COR-L47 (cell line): ENCODE data around the gene SSNA1.

ENCODE experiments used
- DNase-seq: peaks from one replicate; lab custom pipeline; 2025; lab: John Stamatoyannopoulos, UW

SSNA1 gene

GRCh38 chr9:137221506-137222111 lies 33.1 kb downstream of the SSNA1 start:
- peak; percentile 38 for DNase-seq

GRCh38 chr9:137222190-137223077 lies 34.0 kb downstream of the SSNA1 start, which contains the start of gene RNF208:
Gene RNF208, minus strand, starts transcription at chr9:137222240. Its CDS starts 1,028 bp downstream, at chr9:137221212.
- DNase-seq, result no peak

DNA sequence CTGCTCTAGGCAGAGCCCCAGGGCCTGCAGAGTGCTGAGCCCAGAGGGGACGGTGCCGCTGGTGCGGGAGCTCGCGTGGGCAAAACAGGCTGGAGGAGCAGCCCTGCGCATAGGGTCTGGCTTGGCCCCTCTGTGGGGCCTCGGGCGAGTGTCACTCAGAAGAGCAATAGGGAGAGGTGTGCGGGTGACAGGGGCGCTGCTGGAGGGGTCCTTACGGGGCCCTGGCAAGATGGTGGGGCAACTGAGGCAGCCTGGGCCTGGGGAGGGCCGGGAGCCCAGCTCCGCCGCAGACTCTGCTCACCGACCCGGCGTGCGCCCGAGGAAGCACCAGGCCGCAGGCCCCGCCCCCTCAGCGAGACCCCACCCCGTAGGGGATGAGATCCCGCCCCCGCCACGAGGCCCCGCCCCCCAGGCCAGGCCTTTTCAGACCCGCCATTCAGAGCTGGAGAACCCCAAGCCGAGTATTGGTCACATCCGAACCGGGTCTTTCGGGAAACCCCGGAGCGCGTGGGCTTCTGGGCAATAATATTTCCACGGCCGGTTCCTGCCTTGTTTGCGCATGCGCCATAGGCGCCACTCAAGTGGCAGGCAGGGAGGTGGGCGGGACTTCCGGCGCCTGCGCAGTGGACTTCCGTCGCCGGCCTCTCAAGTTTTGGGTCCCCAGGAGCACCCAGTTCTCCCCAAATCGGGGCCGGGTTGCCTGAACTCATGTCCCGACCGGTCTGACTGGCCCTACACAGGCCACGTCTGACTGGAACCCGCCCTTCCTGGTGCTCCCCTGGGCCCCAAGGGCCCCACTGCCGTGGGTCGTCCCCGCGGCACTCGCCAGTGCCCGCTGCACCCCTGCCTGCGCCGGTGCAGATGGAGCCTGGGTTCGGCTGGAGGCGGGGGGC lies 34.8 kb downstream of the SSNA1 start:
- peak; percentile 98 for DNase-seq

- DNase-seq, result no peak
Measured at GRCh38 chr9:137224830-137225694, 36.6 kb downstream of the SSNA1 start, which contains the start of gene CYSRT1. Gene CYSRT1, plus strand, starts transcription at chr9:137225174. Its CDS starts 448 bp downstream, at chr9:137225622.

GRCh38 chr9:137225699-137226331 lies 37.3 kb downstream of the SSNA1 start:
- no peak for DNase-seq

- DNase-seq, result no peak
Measured at GRCh38 chr9:137226338-137227053, 38.0 kb downstream of the SSNA1 start.

- DNase-seq, result peak; percentile 75
Measured at GRCh38 chr9:137227054-137227852, 38.8 kb downstream of the SSNA1 start, which contains the start of gene RNF224. Gene RNF224, plus strand, starts transcription at chr9:137227502. Its CDS starts 834 bp downstream, at chr9:137228336.

DNA sequence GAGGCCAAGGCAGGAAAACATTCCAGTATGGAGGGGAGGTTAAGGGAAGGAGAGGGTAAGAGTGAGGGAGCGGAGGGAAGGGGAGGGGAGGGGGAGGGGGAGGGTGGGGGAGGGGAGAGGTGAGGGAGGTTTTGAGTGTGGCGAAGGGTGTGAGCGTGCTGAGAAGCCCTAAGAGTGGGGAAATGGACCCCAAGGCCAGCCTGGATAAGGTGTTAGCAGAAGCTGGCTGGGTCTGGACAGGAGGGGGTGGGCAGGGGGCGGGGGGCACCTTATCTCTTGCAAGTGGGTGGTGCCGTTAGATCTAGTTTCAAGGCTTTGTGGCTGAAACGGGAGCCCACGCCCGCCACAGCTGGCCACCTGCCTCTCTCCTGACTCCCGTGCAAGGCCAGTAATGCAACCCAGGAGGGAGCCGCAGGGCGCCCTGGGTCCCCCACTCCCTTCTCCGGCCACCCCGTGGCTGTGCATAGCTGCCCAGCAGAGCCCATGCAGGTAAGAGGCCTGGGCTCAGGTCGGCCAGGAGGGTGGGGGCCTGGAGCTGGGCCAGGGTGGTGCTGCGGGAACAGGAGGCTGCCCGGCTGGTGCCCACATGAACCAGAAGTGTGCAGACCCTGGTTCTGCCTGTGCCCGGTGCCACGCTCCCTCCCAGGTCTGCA lies 39.5 kb downstream of the SSNA1 start:
- no peak for DNase-seq

DNA sequence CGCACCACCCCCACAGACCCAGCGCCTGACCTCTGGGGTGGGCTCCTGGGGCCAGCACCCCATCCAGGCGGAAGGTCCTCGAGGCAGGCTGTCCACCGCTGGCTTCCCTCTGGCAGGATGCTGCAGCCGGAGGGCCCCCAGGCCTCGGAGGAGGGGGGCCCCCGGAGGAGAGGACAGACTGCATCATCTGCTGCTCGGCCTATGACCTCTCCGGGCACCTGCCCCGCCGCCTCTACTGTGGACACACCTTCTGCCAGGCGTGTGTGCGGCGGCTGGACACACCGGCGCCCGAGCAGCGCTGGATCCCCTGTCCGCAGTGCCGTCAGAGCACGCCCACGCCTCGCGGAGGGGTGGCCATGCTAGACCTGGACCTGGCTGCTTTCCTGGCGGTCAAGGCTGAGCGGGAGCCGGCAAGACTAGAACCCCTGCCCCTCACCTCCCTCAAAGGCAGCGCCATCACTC lies 40.1 kb downstream of the SSNA1 start:
- no peak for DNase-seq

GRCh38 chr9:137228968-137229896 lies 40.8 kb downstream of the SSNA1 start:
- DNase-seq, result no peak

DNA sequence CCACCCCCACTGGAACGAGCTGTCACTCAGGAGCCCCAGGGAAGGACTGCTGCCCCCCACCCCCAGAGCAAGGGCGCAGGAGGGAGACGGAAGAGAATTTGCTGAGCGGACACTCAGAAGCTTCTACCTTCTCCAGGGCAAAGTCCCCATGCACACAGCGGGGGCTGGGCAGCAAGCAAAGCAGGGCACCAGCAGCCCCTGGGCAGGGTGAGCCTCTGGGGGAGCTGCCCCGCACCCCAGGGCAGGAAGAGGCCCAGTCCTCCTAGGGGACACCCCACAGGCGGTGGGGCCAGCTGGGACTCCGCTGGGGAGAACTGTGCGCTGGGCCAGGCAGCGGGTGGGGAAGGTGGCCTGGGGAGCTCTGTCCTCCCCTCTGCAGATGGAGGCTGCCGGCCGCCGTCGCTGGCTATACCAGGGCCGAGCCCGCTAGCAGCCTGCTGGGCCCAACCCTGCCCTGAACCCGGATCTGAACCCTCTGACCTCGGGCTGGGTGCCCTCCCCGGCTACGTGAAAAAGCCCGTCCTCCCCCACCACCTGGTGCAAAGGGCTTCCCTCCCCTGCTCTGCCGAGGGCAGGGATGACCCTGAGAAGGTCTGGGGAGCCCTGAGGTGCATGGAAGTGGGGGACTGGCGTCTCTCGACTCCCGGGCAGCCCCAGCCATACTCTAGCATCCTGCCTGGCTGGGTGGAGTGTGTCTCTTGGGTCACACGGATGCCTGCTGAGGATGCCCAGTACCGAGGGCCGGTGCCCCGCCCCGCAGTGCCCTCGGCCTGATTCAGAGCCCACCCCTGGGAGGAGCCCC lies 41.6 kb downstream of the SSNA1 start:
- DNase-seq, result no peak

DNA sequence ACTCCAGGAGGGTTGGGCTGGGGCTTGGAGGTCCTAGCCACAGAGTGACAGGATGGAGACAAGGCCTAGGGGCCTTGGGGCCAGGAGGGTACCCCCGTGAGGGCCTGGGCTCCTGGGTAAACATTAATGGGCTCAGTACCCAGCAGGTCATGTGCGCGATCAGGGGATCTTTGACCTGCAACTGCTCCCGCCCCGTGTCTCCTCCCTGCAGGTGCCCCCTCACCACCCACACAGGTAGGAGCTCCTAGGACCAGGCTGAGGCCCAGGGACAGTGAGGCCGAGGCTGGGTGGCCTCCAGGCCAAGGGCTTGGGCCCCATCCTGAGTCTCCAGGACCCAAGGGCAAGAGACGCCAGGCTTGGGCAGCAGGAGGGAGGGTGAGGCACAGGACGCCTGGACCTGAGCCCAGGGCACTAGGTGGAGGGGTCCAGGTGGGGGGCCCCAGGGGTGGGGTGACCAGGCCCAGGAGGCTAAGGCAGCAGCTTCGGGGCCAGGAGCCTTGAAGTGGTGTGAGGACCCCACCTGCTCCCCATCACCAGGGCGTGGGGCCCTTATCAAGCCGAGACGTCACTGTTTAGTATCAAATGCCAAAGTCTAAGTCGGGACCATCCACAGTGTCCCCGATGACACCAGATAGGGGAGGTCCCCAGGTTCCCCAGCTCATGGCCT lies 42.4 kb downstream of the SSNA1 start, which contains the start of gene SLC34A3:
Gene SLC34A3, plus strand, starts transcription at position 197 of the 667 bp plus-strand sequence. CDS start 802 bp downstream, outside the sequence.
- no peak for DNase-seq

DNA sequence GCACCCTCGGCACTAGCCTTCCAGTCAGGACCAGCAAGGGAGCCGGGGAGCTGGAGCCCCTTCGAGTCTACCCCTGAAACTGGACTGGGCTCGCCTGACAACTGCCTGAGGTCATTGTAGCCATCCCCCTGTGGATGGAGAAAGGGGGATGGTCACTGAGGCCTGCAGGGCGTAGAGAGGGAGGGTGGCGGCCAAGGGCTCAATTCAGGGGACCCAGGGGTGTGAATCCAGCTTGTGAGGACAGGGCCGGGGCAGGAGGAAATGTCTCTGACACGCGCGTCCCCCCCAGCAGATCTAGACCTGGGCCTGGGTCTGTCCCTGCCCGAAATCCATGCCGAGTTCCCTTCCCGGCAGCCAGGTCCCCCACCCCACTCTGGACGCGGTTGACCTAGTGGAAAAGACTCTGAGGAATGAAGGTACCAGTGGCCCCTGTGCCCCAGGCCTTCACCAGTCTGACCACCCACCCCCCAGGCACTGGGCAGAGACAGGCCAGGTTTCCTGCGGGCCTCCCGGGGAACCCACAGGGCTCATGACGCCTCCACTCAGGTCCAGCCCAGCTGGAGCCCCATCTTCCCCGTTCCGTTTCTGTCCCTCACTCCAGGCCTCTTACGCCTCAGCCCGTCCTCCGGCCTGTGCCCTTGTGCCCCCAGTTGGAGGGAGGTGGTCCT lies 43.0 kb downstream of the SSNA1 start:
- no peak for DNase-seq

DNA sequence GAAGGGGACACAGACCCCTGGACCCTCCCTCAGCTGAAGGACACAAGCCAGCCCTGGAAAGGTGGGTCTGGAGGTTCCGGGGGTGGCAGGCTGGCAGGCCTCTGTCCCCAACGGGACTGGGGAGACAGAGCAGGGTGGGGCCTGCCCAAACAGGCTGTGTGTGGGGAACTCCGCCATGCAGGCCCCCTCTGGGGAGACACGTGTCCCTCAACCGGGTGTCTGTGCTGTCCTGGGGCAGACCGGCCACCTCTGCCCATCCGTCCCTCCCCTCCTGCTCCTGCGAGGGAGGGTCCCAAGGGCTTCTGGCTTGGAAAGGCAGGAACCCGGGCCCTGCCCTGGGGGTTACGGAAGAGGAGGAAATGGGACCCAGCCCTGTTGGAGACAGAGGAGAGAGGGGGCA lies 43.6 kb downstream of the SSNA1 start:
- no peak for DNase-seq

DNA sequence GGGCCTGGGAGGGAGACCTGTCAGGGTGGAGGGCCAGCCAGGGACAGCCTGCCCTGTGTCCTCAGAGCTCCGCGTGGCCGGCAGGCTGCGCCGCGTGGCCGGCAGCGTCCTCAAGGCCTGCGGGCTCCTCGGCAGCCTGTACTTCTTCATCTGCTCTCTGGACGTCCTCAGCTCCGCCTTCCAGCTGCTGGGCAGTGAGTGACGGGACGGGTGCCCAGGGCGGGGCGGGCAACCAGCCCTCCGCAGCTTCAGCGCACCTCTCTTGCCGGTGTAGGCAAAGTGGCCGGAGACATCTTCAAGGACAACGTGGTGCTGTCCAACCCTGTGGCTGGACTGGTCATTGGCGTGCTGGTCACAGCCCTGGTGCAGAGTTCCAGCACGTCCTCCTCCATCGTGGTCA lies 44.0 kb downstream of the SSNA1 start:
- no peak for DNase-seq
